ENCODE measurements around the gene TMEM151A. TPM values are rescaled to one million over a fixed set of nuclear protein-coding genes. Genes with fewer than 3 reads are reported as not detected.

Gene TMEM151A
- total and polyA plus RNA-seq, 2 of the 4 experiments (the other 2 are of a cell fraction): 0.03 TPM; not detected in 1

DNA sequence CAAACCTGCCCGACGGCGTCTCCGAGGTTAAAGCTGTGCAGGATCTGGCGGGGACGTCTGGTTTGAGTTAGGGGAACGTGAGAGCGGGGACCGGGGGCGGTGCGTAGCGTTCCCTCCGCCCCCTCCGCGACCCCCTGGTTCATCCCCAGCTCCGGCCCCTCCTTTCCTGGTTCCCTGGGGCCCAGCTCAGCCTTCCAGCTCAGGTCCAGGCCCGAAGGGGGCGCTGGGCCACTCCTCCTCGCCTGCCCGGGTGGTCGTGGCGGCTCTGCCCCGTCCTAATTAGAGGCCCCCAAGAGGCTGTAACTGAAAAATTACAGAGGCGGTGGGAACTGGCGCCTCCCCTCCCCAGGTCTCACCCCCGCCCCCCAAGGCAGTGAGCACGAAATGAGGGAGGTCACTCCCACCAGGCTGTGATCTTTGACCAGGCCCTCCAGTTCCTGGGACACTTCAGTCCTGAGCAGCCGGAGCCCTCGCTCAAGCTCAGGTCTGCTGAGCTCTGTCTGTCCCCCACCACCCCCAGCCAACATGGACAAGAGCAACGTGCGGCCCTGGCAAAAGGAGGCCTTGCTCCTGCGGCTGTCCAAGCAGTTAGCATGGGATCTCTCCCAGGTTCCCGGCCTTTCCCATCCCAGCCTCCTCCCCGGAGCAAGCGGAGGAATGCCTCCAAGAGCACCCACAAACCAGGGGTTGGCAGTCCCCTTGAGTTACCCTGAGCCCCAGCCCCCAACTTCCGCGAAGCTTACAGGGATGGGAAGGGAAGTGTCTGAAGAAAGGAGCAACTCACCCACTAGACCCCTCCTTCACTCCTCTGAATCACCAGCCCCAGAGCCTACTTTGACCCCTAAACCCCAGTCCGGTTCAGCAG is 21.9 kb downstream of the TMEM151A start:
- Histone ChIP-seq H3K14ac (replicated peaks; ENCODE audit: low read depth, low read length) (peak overlapping the region; percentile 94), H3K4me2 (ENCODE audit: low read depth, low read length) (peak overlapping the region; percentile 85), H2BK120ac (ENCODE audit: low read depth, low read length) (peak overlapping the region; percentile 89), H3K9ac (ENCODE audit: low read depth, low read length) (peak overlapping the region; percentile 95), H3K27ac (ENCODE audit: insufficient read depth, low read length) (peak overlapping the region; percentile 93), H2BK20ac (ENCODE audit: low read depth, low read length) (peak overlapping the region; percentile 32), H2BK5ac (ENCODE audit: low read depth, low read length, poor library complexity, severe bottlenecking) (peak overlapping the region; percentile 77), H4K91ac (ENCODE audit: insufficient read depth, low read depth, low read length) (peak overlapping the region; percentile 77), H4K8ac (ENCODE audit: low read depth in 2 of 2, low read length in 2 of 2) (peak overlapping the region; percentile 67 to 74), H3K4me1 (ENCODE audit: control insufficient read depth, insufficient read depth, low read length) (peaks cover 27% of the 10 kb centered on the region), H4K5ac (ENCODE audit: low read depth, low read length) (peak overlapping the region; percentile 90), H3K9me3 (ENCODE audit: control insufficient read depth, insufficient read depth, low read length) (no peaks in the 10 kb centered on the region), H3K56ac (ENCODE audit: extremely low read depth, insufficient read depth, low read length) (peak overlapping the region; percentile 76), H2AK9ac (replicated peaks; ENCODE audit: low read depth, low read length, poor library complexity) (peak overlapping the region; percentile 93), H3K36me3 (ENCODE audit: control insufficient read depth, insufficient read depth, low read length) (no peaks in the 10 kb centered on the region), H3K9me1 (ENCODE audit: insufficient read depth, low read length) (peaks cover 4% of the 10 kb centered on the region), H3K79me1 (ENCODE audit: low read depth in 1 of 2, low read length in 2 of 2) (peaks cover 0 to 36% of the 10 kb centered on the region in 2 experiments; a peak in 2 of 4 replicates), H3K27me3 (ENCODE audit: control insufficient read depth, insufficient read depth, low read length) (no peaks in the 10 kb centered on the region), H2AFZ (replicated peaks; ENCODE audit: low read length, poor library complexity) (peak overlapping the region; percentile 68), H2AK5ac (ENCODE audit: low read depth, low read length) (peak overlapping the region; percentile 77), H2BK15ac (ENCODE audit: low read depth, low read length) (peak overlapping the region; percentile 69; the same call in 1 of the 3 replicates), H3K23ac (ENCODE audit: low read depth, low read length) (peak overlapping the region; percentile 90), H3K4ac (ENCODE audit: low read depth, low read length) (peak overlapping the region; percentile 81), H3K18ac (ENCODE audit: low read depth, low read length) (peak overlapping the region; percentile 35), H3K4me3 (ENCODE audit: insufficient read depth, low read depth, low read length) (peak overlapping the region; percentile 72), H4K20me1 (ENCODE audit: insufficient read depth, low read length) (peaks cover 39% of the 10 kb centered on the region)
- in situ Hi-C loops (cut with MboI; ENCODE audit: low sequenced_read_pairs): no loop called here
- intact Hi-C loops (cut with micrococcal nuclease): no loop called here
- ATAC-seq (ENCODE audit: low read depth): 0 out of 2 replicates have a peak, but pooled peaks have one; percentile 0
- ChIA-PET CTCF (interaction anchor here (0.8 to 2.4 kb wide), 7 partner anchors 14 to 75 kb away, joined by 3 to 17 read pairs (median 4); partner anchors contain the start of gene RIN1), POLR2A (ENCODE audit: unreplicated experiment) (interaction anchor here (1.0 to 2.9 kb wide), 5 partner anchors 8 to 24 kb away, joined by 4 to 23 read pairs (median 7); partner anchors contain the start of gene RIN1)
- DNase-seq: peak; percentile 40
- BruUV-seq (replicated peaks): no TSS peak
- dilution Hi-C loops (cut with HindIII; ENCODE audit: low sequenced_read_pairs, unreplicated experiment): no loop called here
- peak; percentile 47; the same call in 1 of the 2 replicates for TF ChIP-seq POLR2A (IDR thresholded peaks at IDR 0.05; ENCODE audit: low read depth, low read length)
- 0 out of 2 replicates have a peak, but pooled peaks have one; percentile 28 for TF ChIP-seq MXI1 (IDR thresholded peaks at IDR 0.05; ENCODE audit: borderline replicate concordance, low read depth, low read length)
- TF ChIP-seq, protein P1, sequence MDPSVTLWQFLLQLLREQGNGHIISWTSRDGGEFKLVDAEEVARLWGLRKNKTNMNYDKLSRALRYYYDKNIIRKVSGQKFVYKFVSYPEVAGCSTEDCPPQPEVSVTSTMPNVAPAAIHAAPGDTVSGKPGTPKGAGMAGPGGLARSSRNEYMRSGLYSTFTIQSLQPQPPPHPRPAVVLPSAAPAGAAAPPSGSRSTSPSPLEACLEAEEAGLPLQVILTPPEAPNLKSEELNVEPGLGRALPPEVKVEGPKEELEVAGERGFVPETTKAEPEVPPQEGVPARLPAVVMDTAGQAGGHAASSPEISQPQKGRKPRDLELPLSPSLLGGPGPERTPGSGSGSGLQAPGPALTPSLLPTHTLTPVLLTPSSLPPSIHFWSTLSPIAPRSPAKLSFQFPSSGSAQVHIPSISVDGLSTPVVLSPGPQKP (IDR thresholded peaks at IDR 0.05; ENCODE audit: borderline replicate concordance, low read depth, low read length): no peak
- no peak for TF ChIP-seq FOS (IDR thresholded peaks at IDR 0.05; ENCODE audit: low read depth, low read length)
- TF ChIP-seq MAZ (IDR thresholded peaks at IDR 0.05; ENCODE audit: borderline replicate concordance, low read depth, low read length): peak; percentile 30; the same call in 1 of the 2 replicates
- TF ChIP-seq, protein P2, sequence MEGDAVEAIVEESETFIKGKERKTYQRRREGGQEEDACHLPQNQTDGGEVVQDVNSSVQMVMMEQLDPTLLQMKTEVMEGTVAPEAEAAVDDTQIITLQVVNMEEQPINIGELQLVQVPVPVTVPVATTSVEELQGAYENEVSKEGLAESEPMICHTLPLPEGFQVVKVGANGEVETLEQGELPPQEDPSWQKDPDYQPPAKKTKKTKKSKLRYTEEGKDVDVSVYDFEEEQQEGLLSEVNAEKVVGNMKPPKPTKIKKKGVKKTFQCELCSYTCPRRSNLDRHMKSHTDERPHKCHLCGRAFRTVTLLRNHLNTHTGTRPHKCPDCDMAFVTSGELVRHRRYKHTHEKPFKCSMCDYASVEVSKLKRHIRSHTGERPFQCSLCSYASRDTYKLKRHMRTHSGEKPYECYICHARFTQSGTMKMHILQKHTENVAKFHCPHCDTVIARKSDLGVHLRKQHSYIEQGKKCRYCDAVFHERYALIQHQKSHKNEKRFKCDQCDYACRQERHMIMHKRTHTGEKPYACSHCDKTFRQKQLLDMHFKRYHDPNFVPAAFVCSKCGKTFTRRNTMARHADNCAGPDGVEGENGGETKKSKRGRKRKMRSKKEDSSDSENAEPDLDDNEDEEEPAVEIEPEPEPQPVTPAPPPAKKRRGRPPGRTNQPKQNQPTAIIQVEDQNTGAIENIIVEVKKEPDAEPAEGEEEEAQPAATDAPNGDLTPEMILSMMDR (conservative IDR thresholded peaks at IDR 0.05; ENCODE audit: low read depth, low read length): peak; percentile 43
- 0% methylated on average over 6 of the region's 38 CpGs; no CpG with 5 or more reads in 1 of the 2 experiments for WGBS, 2 experiments (ENCODE audit: extremely low coverage in 2 of 2, insufficient read length in 1 of 2)

Data from IMR-90 (cell line).